Neural progenitor cell (in vitro differentiated cells): ENCODE results near the gene EXOSC10.

ENCODE experiments used
- CTCF ChIP-seq: fragments of 200-600 bp; sonication (generic); IDR thresholded peaks from 2 replicates; pipeline ENCODE4 v1.5.1; 2017; ENCODE audit warnings: antibody characterized with exemption, mild to moderate bottlenecking
- EZH2 ChIP-seq: fragments of 200-600 bp; sonication (generic); IDR thresholded peaks from 2 replicates; pipeline ENCODE4 v1.6.1; 2017; ENCODE audit warnings: antibody characterized with exemption, mild to moderate bottlenecking, moderate library complexity
- EZH2phosphoT487 ChIP-seq: fragments of 200-600 bp; sonication (generic); IDR thresholded peaks from 2 replicates; pipeline ENCODE4 v1.6.1; 2017; ENCODE audit warnings: antibody characterized with exemption

- TF ChIP-seq EZH2 (no peak), CTCF (no peak), EZH2phosphoT487 (no peak)
Measured at GRCh38 chr1:11116318-11116717, 16.6 kb upstream of the EXOSC10 start.
